GM19468 (cell line): ENCODE data around the gene TM9SF1.

ENCODE experiments used
- ATAC-seq: cut with Tn5 transposase; IDR thresholded peaks from one replicate; pipeline ENCODE4 v1.9.1; 2021; ENCODE audit warnings: mild to moderate bottlenecking, moderate library complexity, moderate number of reproducible peaks; ENCODE audit not compliant: unreplicated experiment; ENCODE audit errors: extremely low read depth

TM9SF1 gene

GRCh38 chr14:24159777-24160498 lies 35.3 kb downstream of the TM9SF1 start:
- ATAC-seq = no peak

GRCh38 chr14:24157331-24157730 lies 37.9 kb downstream of the TM9SF1 start:
- no peak for ATAC-seq

GRCh38 chr14:24156840-24157239 lies 38.4 kb downstream of the TM9SF1 start:
- ATAC-seq = no peak

GRCh38 chr14:24155100-24155499 lies 40.1 kb downstream of the TM9SF1 start:
- no peak for ATAC-seq

- ATAC-seq = no peak
These were observed 43.7 kb downstream of the TM9SF1 start for GRCh38 chr14:24151404-24152080.

- no peak for ATAC-seq
These were observed 44.2 kb downstream of the TM9SF1 start for GRCh38 chr14:24150993-24151392.

- ATAC-seq = no peak
These were observed 44.7 kb downstream of the TM9SF1 start for GRCh38 chr14:24150567-24150966.

- no peak for ATAC-seq
These were observed 45.2 kb downstream of the TM9SF1 start for GRCh38 chr14:24150061-24150460.

GRCh38 chr14:24149302-24149969 lies 45.8 kb downstream of the TM9SF1 start:
- ATAC-seq = no peak

- ATAC-seq = no peak
These were observed 47.3 kb downstream of the TM9SF1 start for GRCh38 chr14:24147761-24148428.

GRCh38 chr14:24146978-24147760 lies 48.1 kb downstream of the TM9SF1 start, which contains the start of gene RNF31:
Gene RNF31 (plus strand): TSS chr14:24147498. CDS start chr14:24147699, 201 bp downstream.
- peak; percentile 85 for ATAC-seq

GRCh38 chr14:24146453-24146977 lies 48.7 kb downstream of the TM9SF1 start, which contains the start of gene PSME2:
Gene PSME2 (minus strand): TSS chr14:24146610. CDS start chr14:24146581, 29 bp downstream.
- ATAC-seq = peak; percentile 42

- no peak for ATAC-seq
These were observed 49.4 kb downstream of the TM9SF1 start for GRCh38 chr14:24145690-24146452.

GRCh38 chr14:24145219-24145618 lies 50.0 kb downstream of the TM9SF1 start:
- ATAC-seq = no peak

- no peak for ATAC-seq
These were observed 50.8 kb downstream of the TM9SF1 start for GRCh38 chr14:24144451-24144850.

- no peak for ATAC-seq
These were observed 51.7 kb downstream of the TM9SF1 start for GRCh38 chr14:24143511-24143910.

- ATAC-seq = peak; percentile 94
These were observed 54.0 kb downstream of the TM9SF1 start, which contains the start of gene EMC9 for GRCh38 chr14:24141097-24141880. Gene EMC9 (minus strand): TSS chr14:24141591. CDS start chr14:24141304, 287 bp downstream.
